ENCODE measurements around the gene HSPG2. TPM values are rescaled to one million over a fixed set of nuclear protein-coding genes. Genes with fewer than 3 reads are reported as not detected.
A peak's percentile ranks its signal among the peaks of the same experiment; 100 is the strongest.

Gene HSPG2
- total and polyA plus RNA-seq, 2 of the 13 experiments (the other 11 are each of a cell fraction or from before 2014, with no cell fraction given) = 9.1 to 13.1 TPM

DNA sequence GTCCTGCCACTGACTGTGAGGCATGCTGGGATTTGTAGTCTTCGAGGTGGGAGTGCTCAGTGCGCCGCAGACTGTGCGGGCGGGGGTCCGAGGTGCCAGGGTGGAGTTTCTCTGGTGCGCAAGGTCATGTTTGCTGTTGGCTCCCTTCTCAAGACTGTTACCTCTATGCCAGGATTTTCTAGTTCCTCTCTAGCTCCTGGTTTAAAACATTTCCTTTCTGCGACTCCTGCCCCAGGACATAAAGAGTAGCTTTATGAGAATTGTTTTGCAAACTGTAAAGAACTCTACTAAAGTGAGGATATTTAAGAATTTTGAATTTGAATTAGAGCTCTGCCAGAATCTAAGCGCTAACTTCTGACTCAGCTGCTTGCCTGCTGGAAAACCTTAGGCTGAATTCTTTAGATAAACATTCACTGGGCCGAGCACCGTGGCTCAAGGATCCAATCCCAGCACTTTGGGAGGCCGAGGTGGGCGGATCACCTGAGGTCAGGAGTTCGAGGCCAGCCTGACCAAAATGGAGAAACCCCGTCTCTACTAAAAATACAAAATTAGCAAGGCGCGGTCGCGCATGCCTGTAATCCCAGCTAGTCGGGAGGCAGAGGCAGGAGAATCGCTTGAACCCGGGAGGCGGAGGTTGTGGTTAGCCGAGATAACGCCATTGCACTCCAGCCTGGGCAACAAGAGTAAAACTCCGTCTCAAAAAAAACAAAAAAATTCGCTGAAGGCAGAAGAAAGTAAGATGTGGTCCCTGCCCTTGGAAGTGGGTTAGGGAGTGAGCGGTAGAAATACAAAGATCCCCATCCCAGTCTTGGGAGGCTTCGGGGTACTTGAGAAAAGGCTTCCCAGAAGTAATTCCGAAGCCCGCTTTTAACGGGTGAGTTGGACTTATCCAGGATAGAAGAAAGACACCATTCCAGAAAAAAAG, 153.2 kb downstream of the HSPG2 start (continued):
- TF ChIP-seq, protein P1, sequence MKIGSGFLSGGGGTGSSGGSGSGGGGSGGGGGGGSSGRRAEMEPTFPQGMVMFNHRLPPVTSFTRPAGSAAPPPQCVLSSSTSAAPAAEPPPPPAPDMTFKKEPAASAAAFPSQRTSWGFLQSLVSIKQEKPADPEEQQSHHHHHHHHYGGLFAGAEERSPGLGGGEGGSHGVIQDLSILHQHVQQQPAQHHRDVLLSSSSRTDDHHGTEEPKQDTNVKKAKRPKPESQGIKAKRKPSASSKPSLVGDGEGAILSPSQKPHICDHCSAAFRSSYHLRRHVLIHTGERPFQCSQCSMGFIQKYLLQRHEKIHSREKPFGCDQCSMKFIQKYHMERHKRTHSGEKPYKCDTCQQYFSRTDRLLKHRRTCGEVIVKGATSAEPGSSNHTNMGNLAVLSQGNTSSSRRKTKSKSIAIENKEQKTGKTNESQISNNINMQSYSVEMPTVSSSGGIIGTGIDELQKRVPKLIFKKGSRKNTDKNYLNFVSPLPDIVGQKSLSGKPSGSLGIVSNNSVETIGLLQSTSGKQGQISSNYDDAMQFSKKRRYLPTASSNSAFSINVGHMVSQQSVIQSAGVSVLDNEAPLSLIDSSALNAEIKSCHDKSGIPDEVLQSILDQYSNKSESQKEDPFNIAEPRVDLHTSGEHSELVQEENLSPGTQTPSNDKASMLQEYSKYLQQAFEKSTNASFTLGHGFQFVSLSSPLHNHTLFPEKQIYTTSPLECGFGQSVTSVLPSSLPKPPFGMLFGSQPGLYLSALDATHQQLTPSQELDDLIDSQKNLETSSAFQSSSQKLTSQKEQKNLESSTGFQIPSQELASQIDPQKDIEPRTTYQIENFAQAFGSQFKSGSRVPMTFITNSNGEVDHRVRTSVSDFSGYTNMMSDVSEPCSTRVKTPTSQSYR (CRISPR knock-in tag; IDR thresholded peaks at IDR 0.05; ENCODE audit: borderline replicate concordance) = no peak
- TF ChIP-seq, protein P2, sequence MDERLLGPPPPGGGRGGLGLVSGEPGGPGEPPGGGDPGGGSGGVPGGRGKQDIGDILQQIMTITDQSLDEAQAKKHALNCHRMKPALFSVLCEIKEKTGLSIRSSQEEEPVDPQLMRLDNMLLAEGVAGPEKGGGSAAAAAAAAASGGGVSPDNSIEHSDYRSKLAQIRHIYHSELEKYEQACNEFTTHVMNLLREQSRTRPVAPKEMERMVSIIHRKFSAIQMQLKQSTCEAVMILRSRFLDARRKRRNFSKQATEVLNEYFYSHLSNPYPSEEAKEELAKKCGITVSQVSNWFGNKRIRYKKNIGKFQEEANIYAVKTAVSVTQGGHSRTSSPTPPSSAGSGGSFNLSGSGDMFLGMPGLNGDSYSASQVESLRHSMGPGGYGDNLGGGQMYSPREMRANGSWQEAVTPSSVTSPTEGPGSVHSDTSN (CRISPR knock-in tag; IDR thresholded peaks at IDR 0.05) = 0 out of 2 replicates have a peak, but pooled peaks have one; percentile 33
- TF ChIP-seq ZC3H4 (CRISPR knock-in tag; IDR thresholded peaks at IDR 0.05; ENCODE audit: borderline replicate concordance) = no peak
- peak; percentile 43; the same call in 1 of the 2 replicates for TF ChIP-seq ZNF430 (CRISPR knock-in tag; IDR thresholded peaks at IDR 0.05)
- TF ChIP-seq ZBTB38 (CRISPR knock-in tag; IDR thresholded peaks at IDR 0.05) = no peak
- TF ChIP-seq NFIC (IDR thresholded peaks at IDR 0.05; ENCODE audit: low read length) = no peak
- no peak for TF ChIP-seq ZNF10 (CRISPR knock-in tag; IDR thresholded peaks at IDR 0.05; ENCODE audit: borderline replicate concordance, low read depth)
- TF ChIP-seq, protein P3, sequence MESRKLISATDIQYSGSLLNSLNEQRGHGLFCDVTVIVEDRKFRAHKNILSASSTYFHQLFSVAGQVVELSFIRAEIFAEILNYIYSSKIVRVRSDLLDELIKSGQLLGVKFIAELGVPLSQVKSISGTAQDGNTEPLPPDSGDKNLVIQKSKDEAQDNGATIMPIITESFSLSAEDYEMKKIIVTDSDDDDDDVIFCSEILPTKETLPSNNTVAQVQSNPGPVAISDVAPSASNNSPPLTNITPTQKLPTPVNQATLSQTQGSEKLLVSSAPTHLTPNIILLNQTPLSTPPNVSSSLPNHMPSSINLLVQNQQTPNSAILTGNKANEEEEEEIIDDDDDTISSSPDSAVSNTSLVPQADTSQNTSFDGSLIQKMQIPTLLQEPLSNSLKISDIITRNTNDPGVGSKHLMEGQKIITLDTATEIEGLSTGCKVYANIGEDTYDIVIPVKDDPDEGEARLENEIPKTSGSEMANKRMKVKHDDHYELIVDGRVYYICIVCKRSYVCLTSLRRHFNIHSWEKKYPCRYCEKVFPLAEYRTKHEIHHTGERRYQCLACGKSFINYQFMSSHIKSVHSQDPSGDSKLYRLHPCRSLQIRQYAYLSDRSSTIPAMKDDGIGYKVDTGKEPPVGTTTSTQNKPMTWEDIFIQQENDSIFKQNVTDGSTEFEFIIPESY (CRISPR knock-in tag; IDR thresholded peaks at IDR 0.05) = 0 out of 2 replicates have a peak, but pooled peaks have one; percentile 1
- TF ChIP-seq, protein P4, sequence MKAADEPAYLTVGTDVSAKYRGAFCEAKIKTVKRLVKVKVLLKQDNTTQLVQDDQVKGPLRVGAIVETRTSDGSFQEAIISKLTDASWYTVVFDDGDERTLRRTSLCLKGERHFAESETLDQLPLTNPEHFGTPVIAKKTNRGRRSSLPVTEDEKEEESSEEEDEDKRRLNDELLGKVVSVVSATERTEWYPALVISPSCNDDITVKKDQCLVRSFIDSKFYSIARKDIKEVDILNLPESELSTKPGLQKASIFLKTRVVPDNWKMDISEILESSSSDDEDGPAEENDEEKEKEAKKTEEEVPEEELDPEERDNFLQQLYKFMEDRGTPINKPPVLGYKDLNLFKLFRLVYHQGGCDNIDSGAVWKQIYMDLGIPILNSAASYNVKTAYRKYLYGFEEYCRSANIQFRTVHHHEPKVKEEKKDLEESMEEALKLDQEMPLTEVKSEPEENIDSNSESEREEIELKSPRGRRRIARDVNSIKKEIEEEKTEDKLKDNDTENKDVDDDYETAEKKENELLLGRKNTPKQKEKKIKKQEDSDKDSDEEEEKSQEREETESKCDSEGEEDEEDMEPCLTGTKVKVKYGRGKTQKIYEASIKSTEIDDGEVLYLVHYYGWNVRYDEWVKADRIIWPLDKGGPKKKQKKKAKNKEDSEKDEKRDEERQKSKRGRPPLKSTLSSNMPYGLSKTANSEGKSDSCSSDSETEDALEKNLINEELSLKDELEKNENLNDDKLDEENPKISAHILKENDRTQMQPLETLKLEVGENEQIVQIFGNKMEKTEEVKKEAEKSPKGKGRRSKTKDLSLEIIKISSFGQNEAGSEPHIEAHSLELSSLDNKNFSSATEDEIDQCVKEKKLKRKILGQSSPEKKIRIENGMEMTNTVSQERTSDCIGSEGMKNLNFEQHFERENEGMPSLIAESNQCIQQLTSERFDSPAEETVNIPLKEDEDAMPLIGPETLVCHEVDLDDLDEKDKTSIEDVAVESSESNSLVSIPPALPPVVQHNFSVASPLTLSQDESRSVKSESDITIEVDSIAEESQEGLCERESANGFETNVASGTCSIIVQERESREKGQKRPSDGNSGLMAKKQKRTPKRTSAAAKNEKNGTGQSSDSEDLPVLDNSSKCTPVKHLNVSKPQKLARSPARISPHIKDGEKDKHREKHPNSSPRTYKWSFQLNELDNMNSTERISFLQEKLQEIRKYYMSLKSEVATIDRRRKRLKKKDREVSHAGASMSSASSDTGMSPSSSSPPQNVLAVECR (CRISPR knock-in tag; IDR thresholded peaks at IDR 0.05; ENCODE audit: borderline replicate concordance) = no peak
- TF ChIP-seq CBX1 (IDR thresholded peaks at IDR 0.05; ENCODE audit: low read depth) = no peak
- no peak for TF ChIP-seq MIXL1 (CRISPR knock-in tag; IDR thresholded peaks at IDR 0.05)
- TF ChIP-seq SRSF9 (IDR thresholded peaks at IDR 0.05; ENCODE audit: borderline replicate concordance, insufficient read depth, low read depth, low read length, poor library complexity, severe bottlenecking) = no peak
- TF ChIP-seq PPARG (CRISPR knock-in tag; conservative IDR thresholded peaks at IDR 0.05) = no peak; the same call in 1 of the 2 replicates
- TF ChIP-seq SIN3B (IDR thresholded peaks at IDR 0.05; ENCODE audit: low read length) = no peak
- TF ChIP-seq, protein P5, sequence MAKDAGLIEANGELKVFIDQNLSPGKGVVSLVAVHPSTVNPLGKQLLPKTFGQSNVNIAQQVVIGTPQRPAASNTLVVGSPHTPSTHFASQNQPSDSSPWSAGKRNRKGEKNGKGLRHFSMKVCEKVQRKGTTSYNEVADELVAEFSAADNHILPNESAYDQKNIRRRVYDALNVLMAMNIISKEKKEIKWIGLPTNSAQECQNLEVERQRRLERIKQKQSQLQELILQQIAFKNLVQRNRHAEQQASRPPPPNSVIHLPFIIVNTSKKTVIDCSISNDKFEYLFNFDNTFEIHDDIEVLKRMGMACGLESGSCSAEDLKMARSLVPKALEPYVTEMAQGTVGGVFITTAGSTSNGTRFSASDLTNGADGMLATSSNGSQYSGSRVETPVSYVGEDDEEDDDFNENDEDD (CRISPR knock-in tag; IDR thresholded peaks at IDR 0.05; ENCODE audit: borderline replicate concordance) = peak; percentile 12; the same call in 1 of the 2 replicates
- no peak for TF ChIP-seq KLF9 (CRISPR knock-in tag; IDR thresholded peaks at IDR 0.05; ENCODE audit: low read depth)
- TF ChIP-seq RBFOX2 (IDR thresholded peaks at IDR 0.05; ENCODE audit: low read depth, low read length) = no peak
